ENCODE results near the gene CRHR1. TPM values are rescaled to one million over a fixed set of nuclear protein-coding genes. Genes with fewer than 3 reads are reported as not detected.

Gene CRHR1
- total RNA-seq, 1 experiment from 2014 or later, result 0.15 TPM

GRCh38 chr17:45839442-45839841 is 55.3 kb downstream of the CRHR1 start:
- intact Hi-C loops (cut with micrococcal nuclease; ENCODE audit: unreplicated experiment) (loop anchor here (10.0 kb wide), 1 partner anchor 115 kb away; no protein-coding TSS in a partner anchor), in situ Hi-C loops (cut with HindIII; ENCODE audit: low pct_unique_long_range_greater_than_20kb, low sequenced_read_pairs) (no loop called here)
- DNase-seq (ENCODE audit: low read depth, low spot score) (no peak), ATAC-seq (no peak)
- H3K9me3 ChIP-seq (ENCODE audit: control insufficient read depth, insufficient read depth, low read depth, low read length), result no peaks in the 10 kb centered on the region
- H3K27me3 ChIP-seq (ENCODE audit: control insufficient read depth, insufficient read depth, low read length), result no peaks in the 10 kb centered on the region
- H3K36me3 ChIP-seq (ENCODE audit: control insufficient read depth, insufficient read depth, low read length), result no peaks in the 10 kb centered on the region
- CTCF ChIA-PET, result no interaction called here
- no peak overlapping the region for H3K27ac ChIP-seq (ENCODE audit: low read length)
- no peaks in the 10 kb centered on the region for H3K4me1 ChIP-seq (ENCODE audit: control insufficient read depth, insufficient read depth, low read length)
- TF ChIP-seq REST (IDR thresholded peaks at IDR 0.05; ENCODE audit: insufficient read depth in 1 of 2, low read depth in 2 of 2, low read length in 1 of 2) (no peak), TCF7L2 (IDR thresholded peaks at IDR 0.05; ENCODE audit: low read depth, low read length) (no peak), POLR2AphosphoS5 (IDR thresholded peaks at IDR 0.05; ENCODE audit: low read depth, low read length) (no peak), SIN3A (IDR thresholded peaks at IDR 0.05; ENCODE audit: borderline replicate concordance, insufficient read depth, low read depth, low read length) (no peak)
- BruUV-seq (replicated peaks), result no TSS peak
- H3K4me3 ChIP-seq (ENCODE audit: low read depth in 2 of 2, low read length in 2 of 2), result no peak overlapping the region
- POLR2A ChIA-PET, result no interaction called here

GRCh38 chr17:45841186-45841585 is 57.1 kb downstream of the CRHR1 start:
- Histone ChIP-seq H3K9me3 (ENCODE audit: control insufficient read depth, insufficient read depth, low read depth, low read length) (no peaks in the 10 kb centered on the region), H3K36me3 (ENCODE audit: control insufficient read depth, insufficient read depth, low read length) (no peaks in the 10 kb centered on the region), H3K27me3 (ENCODE audit: control insufficient read depth, insufficient read depth, low read length) (no peaks in the 10 kb centered on the region), H3K4me3 (ENCODE audit: low read depth in 2 of 2, low read length in 2 of 2) (no peak overlapping the region), H3K4me1 (ENCODE audit: control insufficient read depth, insufficient read depth, low read length) (no peaks in the 10 kb centered on the region), H3K27ac (ENCODE audit: low read length) (no peak overlapping the region)
- no peak for TF ChIP-seq SIN3A (IDR thresholded peaks at IDR 0.05; ENCODE audit: borderline replicate concordance, insufficient read depth, low read depth, low read length)
- TF ChIP-seq TCF7L2 (IDR thresholded peaks at IDR 0.05; ENCODE audit: low read depth, low read length), result no peak
- TF ChIP-seq POLR2AphosphoS5 (IDR thresholded peaks at IDR 0.05; ENCODE audit: low read depth, low read length), result no peak
- TF ChIP-seq REST (IDR thresholded peaks at IDR 0.05; ENCODE audit: insufficient read depth in 1 of 2, low read depth in 2 of 2, low read length in 1 of 2), result no peak
- no peak for TF ChIP-seq CTCF (IDR thresholded peaks at IDR 0.05)
- ChIA-PET POLR2A (no interaction called here), CTCF (no interaction called here)
- DNase-seq (ENCODE audit: low read depth, low spot score) (no peak), ATAC-seq (no peak)
- BruUV-seq (replicated peaks), result no TSS peak
- intact Hi-C loops (cut with micrococcal nuclease; ENCODE audit: unreplicated experiment), result no loop called here
- in situ Hi-C loops (cut with HindIII; ENCODE audit: low pct_unique_long_range_greater_than_20kb, low sequenced_read_pairs), result no loop called here

Data from Panc1 (cell line).